DND-41 (cell line): ENCODE measurements around the gene TAP2.

ENCODE experiments used
- ATAC-seq: fragments of 200-7000 bp; cut with Tn5 transposase; 3 replicates; pipeline ENCODE4 v1.9.1; 2021; ENCODE audit warnings: low read depth; ENCODE audit not compliant: insufficient read depth
- DNase-seq: peaks from one replicate; pipeline ENCODE4 v3.0.0-alpha.2; 2020
- H2AFZ ChIP-seq: 2 replicates; pipeline ENCODE4 v1.6.0; 2012; ENCODE audit warnings: low read depth, low read length
- H3K27ac ChIP-seq: 2 replicates; pipeline ENCODE4 v1.5.1; 2012; ENCODE audit warnings: low read length, inconsistent platforms
- H3K27me3 ChIP-seq: fragments of 200-600 bp; sonication (generic); 2 replicates; pipeline ENCODE4 v1.6.0; 2012; ENCODE audit warnings: low read length, mild to moderate bottlenecking, inconsistent platforms; ENCODE audit not compliant: insufficient read depth, poor library complexity
- H3K36me3 ChIP-seq: 2 replicates; pipeline ENCODE4 v1.5.1; 2012; ENCODE audit warnings: low read length, inconsistent platforms; ENCODE audit not compliant: insufficient read depth
- H3K4me1 ChIP-seq: 2 replicates; pipeline ENCODE4 v1.5.1; 2012; ENCODE audit warnings: mild to moderate bottlenecking, low read length; ENCODE audit not compliant: insufficient read depth
- H3K4me2 ChIP-seq: 2 replicates; pipeline ENCODE4 v1.6.0; 2012; ENCODE audit warnings: mild to moderate bottlenecking, moderate library complexity, low read length, inconsistent platforms; ENCODE audit not compliant: insufficient read depth
- H3K4me3 ChIP-seq, 2 experiments: fragments of 200-600 bp in 1 of 2; shearing (Covaris generic) in 1 of 2; 2 replicates each; pipeline ENCODE4 v1.5.1; 2012 to 2016; ENCODE audit warnings: inconsistent platforms in 2 of 2, low read length in 2 of 2, mild to moderate bottlenecking in 2 of 2, low read depth in 1 of 2, moderate library complexity in 1 of 2
- H3K79me2 ChIP-seq: 2 replicates; pipeline ENCODE4 v1.6.0; 2012; ENCODE audit warnings: low read length, inconsistent platforms; ENCODE audit not compliant: insufficient read depth
- H3K9ac ChIP-seq: 2 replicates; pipeline ENCODE4 v1.6.0; 2012; ENCODE audit warnings: low read depth, mild to moderate bottlenecking, inconsistent platforms, low read length, moderate library complexity
- H3K9me3 ChIP-seq: 2 replicates; pipeline ENCODE4 v1.5.1; 2012; ENCODE audit warnings: low read length, moderate library complexity, mild to moderate bottlenecking, inconsistent platforms; ENCODE audit not compliant: insufficient read depth, severe bottlenecking
- H4K20me1 ChIP-seq: 2 replicates; pipeline ENCODE4 v1.6.0; 2012; ENCODE audit warnings: low read length; ENCODE audit not compliant: insufficient read depth
- EZH2 ChIP-seq: IDR thresholded peaks from 3 replicates; pipeline ENCODE4 v1.6.1; 2012; ENCODE audit warnings: borderline replicate concordance, low read depth, mild to moderate bottlenecking, moderate library complexity, low read length, inconsistent platforms; ENCODE audit not compliant: severe bottlenecking
- TF ChIP-seq, protein P1 (sequence below): IDR thresholded peaks from 2 replicates; pipeline ENCODE4 v1.5.1; 2012; ENCODE audit warnings: borderline replicate concordance, low read length, moderate library complexity, mild to moderate bottlenecking; ENCODE audit not compliant: poor library complexity, severe bottlenecking; ENCODE audit errors: extremely low read depth

The TAP2 gene

DNA sequence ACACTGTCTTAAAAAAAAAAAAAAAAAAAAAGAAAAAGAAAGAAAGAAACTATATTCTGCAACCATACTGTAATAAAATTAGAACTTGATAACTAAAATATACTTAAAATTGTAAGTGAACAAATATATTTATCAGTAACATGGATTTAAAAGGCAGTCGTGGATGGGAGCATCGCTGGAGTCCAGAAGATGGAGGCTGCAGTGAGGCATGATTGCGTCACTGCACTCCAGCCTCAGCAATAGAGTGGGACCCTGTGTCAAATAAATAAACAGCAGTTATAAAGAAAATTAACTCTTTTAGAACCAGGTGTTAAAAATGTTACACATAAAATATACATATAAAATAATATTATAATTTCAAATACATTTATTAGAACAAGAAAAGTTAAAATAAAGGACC, 24.2 kb upstream of the TAP2 start:
- Histone ChIP-seq H3K9ac (no peak overlapping the region), H3K79me2 (no peaks in the 10 kb centered on the region), H4K20me1 (no peaks in the 10 kb centered on the region), H3K27me3 (no peaks in the 10 kb centered on the region), H2AFZ (no peak overlapping the region), H3K36me3 (peaks cover 31% of the 10 kb centered on the region), H3K27ac (no peak overlapping the region), H3K4me1 (no peaks in the 10 kb centered on the region), H3K4me3 (no peak overlapping the region), H3K9me3 (no peaks in the 10 kb centered on the region), H3K4me2 (no peak overlapping the region)
- DNase-seq: no peak
- TF ChIP-seq, protein P1, sequence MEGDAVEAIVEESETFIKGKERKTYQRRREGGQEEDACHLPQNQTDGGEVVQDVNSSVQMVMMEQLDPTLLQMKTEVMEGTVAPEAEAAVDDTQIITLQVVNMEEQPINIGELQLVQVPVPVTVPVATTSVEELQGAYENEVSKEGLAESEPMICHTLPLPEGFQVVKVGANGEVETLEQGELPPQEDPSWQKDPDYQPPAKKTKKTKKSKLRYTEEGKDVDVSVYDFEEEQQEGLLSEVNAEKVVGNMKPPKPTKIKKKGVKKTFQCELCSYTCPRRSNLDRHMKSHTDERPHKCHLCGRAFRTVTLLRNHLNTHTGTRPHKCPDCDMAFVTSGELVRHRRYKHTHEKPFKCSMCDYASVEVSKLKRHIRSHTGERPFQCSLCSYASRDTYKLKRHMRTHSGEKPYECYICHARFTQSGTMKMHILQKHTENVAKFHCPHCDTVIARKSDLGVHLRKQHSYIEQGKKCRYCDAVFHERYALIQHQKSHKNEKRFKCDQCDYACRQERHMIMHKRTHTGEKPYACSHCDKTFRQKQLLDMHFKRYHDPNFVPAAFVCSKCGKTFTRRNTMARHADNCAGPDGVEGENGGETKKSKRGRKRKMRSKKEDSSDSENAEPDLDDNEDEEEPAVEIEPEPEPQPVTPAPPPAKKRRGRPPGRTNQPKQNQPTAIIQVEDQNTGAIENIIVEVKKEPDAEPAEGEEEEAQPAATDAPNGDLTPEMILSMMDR: no peak
- no peak for ATAC-seq

DNA sequence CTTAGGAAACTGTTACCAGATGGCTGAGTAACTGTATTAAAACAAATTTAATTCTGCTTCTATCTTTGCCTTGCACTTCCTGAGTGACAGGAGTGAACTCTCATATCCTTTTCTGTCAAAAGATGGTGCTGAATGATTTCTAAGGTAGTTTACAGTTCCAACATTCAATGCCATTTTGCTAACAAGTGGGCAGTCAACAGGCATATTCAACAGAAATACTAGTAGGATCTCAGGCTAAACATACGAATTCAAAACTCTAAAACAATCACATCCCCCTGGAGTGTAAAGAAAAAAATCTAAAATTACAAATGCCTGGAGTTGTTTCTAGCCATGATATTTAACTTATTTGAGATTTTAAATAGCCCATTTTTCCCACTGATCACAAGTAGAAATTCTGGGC, 22.1 kb upstream of the TAP2 start:
- H3K4me1 ChIP-seq: peaks cover 7% of the 10 kb centered on the region
- ATAC-seq (no peak), DNase-seq (no peak)
- no peak overlapping the region for H3K4me2 ChIP-seq
- H2AFZ ChIP-seq: no peak overlapping the region
- peaks cover 52% of the 10 kb centered on the region for H3K36me3 ChIP-seq
- no peaks in the 10 kb centered on the region for H3K9me3 ChIP-seq
- no peaks in the 10 kb centered on the region for H3K27me3 ChIP-seq
- no peaks in the 10 kb centered on the region for H4K20me1 ChIP-seq
- no peak overlapping the region for H3K27ac ChIP-seq
- no peak overlapping the region for H3K4me3 ChIP-seq
- no peak for TF ChIP-seq EZH2
- no peak overlapping the region for H3K9ac ChIP-seq
- peaks cover 6% of the 10 kb centered on the region for H3K79me2 ChIP-seq

DNA sequence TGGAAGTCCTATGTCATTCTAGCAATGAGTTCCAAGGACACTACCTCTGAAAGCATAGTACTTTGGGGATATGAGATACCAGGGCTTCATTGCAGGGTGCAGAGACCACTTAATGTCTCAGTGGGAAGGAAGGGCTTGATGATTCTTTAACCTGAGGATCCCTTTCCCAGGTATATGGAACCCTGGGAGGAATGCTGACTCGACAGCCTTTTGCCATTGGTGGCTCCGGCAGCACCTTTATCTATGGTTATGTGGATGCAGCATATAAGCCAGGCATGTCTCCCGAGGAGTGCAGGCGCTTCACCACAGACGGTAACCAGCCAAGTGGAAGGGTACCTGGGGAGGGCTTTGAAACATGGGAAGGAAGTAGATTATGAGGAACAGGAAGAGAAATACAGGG, 19.7 kb upstream of the TAP2 start:
- no peak overlapping the region for H2AFZ ChIP-seq
- no peak overlapping the region for H3K27ac ChIP-seq
- H3K4me2 ChIP-seq: no peak overlapping the region
- peaks cover 52% of the 10 kb centered on the region for H3K36me3 ChIP-seq
- H3K27me3 ChIP-seq: no peaks in the 10 kb centered on the region
- H3K9me3 ChIP-seq: no peaks in the 10 kb centered on the region
- DNase-seq (no peak), ATAC-seq (no peak)
- no peak overlapping the region for H3K4me3 ChIP-seq
- no peaks in the 10 kb centered on the region for H4K20me1 ChIP-seq
- H3K9ac ChIP-seq: no peak overlapping the region
- no peak for TF ChIP-seq EZH2
- TF ChIP-seq, protein P1: no peak
- peaks cover 18% of the 10 kb centered on the region for H3K4me1 ChIP-seq
- H3K79me2 ChIP-seq: peaks cover 19% of the 10 kb centered on the region

DNA sequence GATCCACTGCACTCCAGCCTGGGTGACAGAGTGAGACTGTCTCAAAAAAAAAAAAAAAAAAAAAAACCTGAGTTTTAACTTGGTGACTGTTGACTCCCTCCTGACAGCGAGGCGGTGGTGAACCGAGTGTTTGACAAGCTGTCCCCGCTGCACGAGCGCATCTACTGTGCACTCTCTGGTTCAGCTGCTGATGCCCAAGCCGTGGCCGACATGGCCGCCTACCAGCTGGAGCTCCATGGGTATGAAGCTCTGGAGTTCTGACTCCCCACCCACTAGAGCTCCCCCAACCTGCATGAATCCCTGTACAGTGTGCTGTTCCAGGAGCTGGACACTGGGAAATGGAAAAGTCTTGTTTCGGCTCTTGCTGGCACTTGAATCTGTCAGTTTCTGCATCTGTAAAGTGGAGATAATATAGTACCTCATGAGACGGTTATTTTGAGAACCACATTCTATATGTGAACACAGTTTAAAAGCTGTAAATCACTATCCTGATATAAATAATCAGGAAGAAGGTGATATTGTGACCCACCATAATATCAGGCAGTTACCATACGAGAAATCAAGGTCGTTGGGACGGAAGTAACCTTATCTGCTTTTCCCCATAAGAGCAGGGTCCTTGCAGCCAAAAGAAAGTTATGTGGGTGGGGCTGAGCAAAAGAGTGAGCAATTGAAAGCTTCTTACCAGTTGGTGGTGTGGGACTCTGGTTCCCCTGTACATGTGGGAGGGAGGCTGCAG, 18.8 kb upstream of the TAP2 start:
- Histone ChIP-seq H3K36me3 (peaks cover 52% of the 10 kb centered on the region), H3K79me2 (peaks cover 25% of the 10 kb centered on the region)

More for the DNA sequence above, 18.8 kb upstream of the TAP2 start:
- Histone ChIP-seq H4K20me1 (no peaks in the 10 kb centered on the region), H3K27me3 (no peaks in the 10 kb centered on the region), H3K9ac (no peak overlapping the region), H3K27ac (no peak overlapping the region), H3K4me3 (no peak overlapping the region), H3K9me3 (no peaks in the 10 kb centered on the region), H3K4me1 (peaks cover 26% of the 10 kb centered on the region), H3K4me2 (no peak overlapping the region), H2AFZ (no peak overlapping the region)
- TF ChIP-seq EZH2: no peak
- TF ChIP-seq, protein P1: no peak
- ATAC-seq: no peak
- DNase-seq: no peak
